ENCODE results near the gene MAPRE3. TPM values are rescaled to one million over a fixed set of nuclear protein-coding genes. Genes with fewer than 3 reads are reported as not detected.

The MAPRE3 gene
- total RNA-seq, 1 donor from 2014 or later, result 27.0 TPM

GRCh38 chr2:27076323-27076722, 105.9 kb downstream of the MAPRE3 start:
- Histone ChIP-seq H2AFZ (ENCODE audit: low read depth, low read length) (no peak overlapping the region), H3K9ac (ENCODE audit: low read length) (no peak overlapping the region), H3K79me2 (ENCODE audit: insufficient read depth, low read length) (peaks cover 24% of the 10 kb centered on the region), H3K27me3 (ENCODE audit: insufficient read depth, low read length) (no peaks in the 10 kb centered on the region), H3K4me1 (ENCODE audit: insufficient read depth, low read length) (peaks cover 63% of the 10 kb centered on the region), H3K36me3 (ENCODE audit: insufficient read depth, low read length) (no peaks in the 10 kb centered on the region), H4K20me1 (ENCODE audit: insufficient read depth, low read length) (no peaks in the 10 kb centered on the region), H3K4me2 (ENCODE audit: low read length) (no peak overlapping the region), H3K9me3 (ENCODE audit: insufficient read depth, low read depth, low read length) (no peaks in the 10 kb centered on the region), H3K4me3 (ENCODE audit: insufficient read depth, low read depth, low read length) (no peak overlapping the region), H3K27ac (ENCODE audit: low read depth, low read length) (no peak overlapping the region)
- H3K27ac Mint-ChIP-seq (ENCODE audit: unreplicated experiment), result no peak overlapping the region
- FAIRE-seq, result no peak
- H3K4me1 Mint-ChIP-seq (ENCODE audit: low read depth, unreplicated experiment), result peaks cover 19% of the 10 kb centered on the region
- no peak for DNase-seq (ENCODE audit: low read depth)
- no peak overlapping the region for H3K4me3 Mint-ChIP-seq (ENCODE audit: unreplicated experiment)
- H3K9me3 Mint-ChIP-seq (ENCODE audit: unreplicated experiment), result no peaks in the 10 kb centered on the region
- H3K27me3 Mint-ChIP-seq (ENCODE audit: low read depth, unreplicated experiment), result peaks cover 4% of the 10 kb centered on the region
- no peak for TF ChIP-seq EZH2 (IDR thresholded peaks at IDR 0.05; ENCODE audit: insufficient read depth, low read length)
- no peak for TF ChIP-seq CTCF (IDR thresholded peaks at IDR 0.05; ENCODE audit: insufficient read depth, low read depth, low read length)
- peaks cover 1% of the 10 kb centered on the region for H3K36me3 Mint-ChIP-seq (ENCODE audit: low read depth, unreplicated experiment)

Other genes starting within 250 kb of the MAPRE3 start
- 41.9 and 42.5 TPM in 2 replicates for gene SLC35F6, start 206.4 kb upstream of the MAPRE3 start, total RNA-seq
- 0.75 and 2.7 TPM in 2 replicates for gene CENPA, start 184.6 kb upstream of the MAPRE3 start, total RNA-seq
- gene DPYSL5, start 122.5 kb upstream of the MAPRE3 start, total RNA-seq, result 1.2 and 2.9 TPM in 2 replicates
- 93.5 and 108 TPM in 2 replicates for gene TMEM214, start 62.3 kb downstream of the MAPRE3 start, total RNA-seq
- 19.9 and 20.7 TPM in 2 replicates for gene AGBL5, start 81.0 kb downstream of the MAPRE3 start, total RNA-seq
- 395 and 419 TPM in 2 replicates for gene OST4, start 101.0 kb downstream of the MAPRE3 start, total RNA-seq
- 0.95 and 1.2 TPM in 2 replicates for gene EMILIN1, start 108.0 kb downstream of the MAPRE3 start, total RNA-seq
- gene KHK, start 116.1 kb downstream of the MAPRE3 start, total RNA-seq, result 0.94 and 0.95 TPM in 2 replicates
- gene CGREF1, start 148.5 kb downstream of the MAPRE3 start, total RNA-seq, result 1.8 and 3.0 TPM in 2 replicates
- not detected in 2 replicates for gene ABHD1, start 153.2 kb downstream of the MAPRE3 start, total RNA-seq
- gene PREB, start 164.0 kb downstream of the MAPRE3 start, total RNA-seq, result 48.9 and 49.2 TPM in 2 replicates
- not detected in 2 replicates for gene PRR30, start 168.8 kb downstream of the MAPRE3 start, total RNA-seq
- gene TCF23, start 178.4 kb downstream of the MAPRE3 start, total RNA-seq, result not detected in 2 replicates
- gene ATRAID, start 241.4 kb downstream of the MAPRE3 start, total RNA-seq, result 62.9 and 66.9 TPM in 2 replicates
- 43.9 and 54.0 TPM in 2 replicates for gene SLC5A6, start 241.6 kb downstream of the MAPRE3 start, total RNA-seq
- 50.7 and 51.2 TPM in 2 replicates for gene CAD, start 246.7 kb downstream of the MAPRE3 start, total RNA-seq